SK-N-SH (cell line): Measurements from ENCODE around the gene FBN1. TPM values are rescaled to one million over a fixed set of nuclear protein-coding genes. Genes with fewer than 3 reads are reported as not detected.

ENCODE experiments used
- CTCF ChIA-PET: fragments of 300-600, 350-600 bp; formaldehyde crosslinking; extraction: SDS; loops from one replicate; lab custom pipeline; 2021; lab: Yijun Ruan, JAX
- POLR2A ChIA-PET: fragments of 350-600 bp; sonication (Branson Sonifier 250); formaldehyde crosslinking; extraction: SDS; loops from one replicate; lab custom pipeline; 2020; ENCODE audit warnings: antibody characterized with exemption, inconsistent platforms; lab: Yijun Ruan, JAX
- DNase-seq: peaks from one replicate; pipeline ENCODE4 v3.0.0; 2012
- H2AFZ ChIP-seq: fragments of 200-600 bp; sonication (generic); 2 replicates; pipeline ENCODE4 v1.8.1; 2016; ENCODE audit warnings: antibody characterized with exemption, mild to moderate bottlenecking, low read depth
- H3F3A ChIP-seq: fragments of 200-600 bp; sonication (generic); replicated peaks from 2 replicates; pipeline ENCODE3; 2016; ENCODE audit warnings: antibody characterized with exemption, mild to moderate bottlenecking; ENCODE audit not compliant: insufficient read depth
- H3K27ac ChIP-seq, 2 experiments: fragments of 200-500 bp in 1 of 2; fragments of 200-600 bp in 1 of 2; sonication (Bioruptor generic) in 1 of 2; sonication (generic), shearing (Covaris generic) in 1 of 2; 2 replicates each; pipeline versions ENCODE4 v1.5.1 to v1.6.1; 2014 to 2016; ENCODE audit warnings: low read depth in 2 of 2, inconsistent platforms in 1 of 2, low read length in 1 of 2, mild to moderate bottlenecking in 1 of 2, mixed read lengths in 1 of 2
- H3K27me3 ChIP-seq: fragments of 200-600 bp; sonication (generic), shearing (Covaris generic); 2 replicates; pipeline ENCODE4 v1.6.1; 2016; ENCODE audit warnings: mixed run types; ENCODE audit not compliant: insufficient read depth
- H3K36me3 ChIP-seq, 2 experiments: fragments of 200-500 bp in 1 of 2; fragments of 200-600 bp in 1 of 2; sonication (Bioruptor generic) in 1 of 2; sonication (generic) in 1 of 2; replicated peaks in 1 of 2; 2 replicates each; pipeline versions ENCODE3 to v1.5.1; 2014 to 2016; ENCODE audit warnings: low read length in 1 of 2, mild to moderate bottlenecking in 1 of 2; ENCODE audit not compliant: insufficient read depth in 2 of 2, control insufficient read depth in 1 of 2
- H3K4me1 ChIP-seq, 2 experiments: fragments of 200-500 bp in 1 of 2; fragments of 200-600 bp in 1 of 2; sonication (Bioruptor generic) in 1 of 2; sonication (generic), shearing (Covaris generic) in 1 of 2; 2 replicates each; pipeline versions ENCODE4 v1.5.1 to v1.6.1; 2014 to 2016; ENCODE audit warnings: low read depth in 1 of 2, low read length in 1 of 2, mixed run types in 1 of 2; ENCODE audit not compliant: insufficient read depth in 2 of 2, control insufficient read depth in 1 of 2
- H3K4me2 ChIP-seq: fragments of 200-600 bp; sonication (generic), shearing (Covaris generic); 2 replicates; pipeline ENCODE4 v1.6.1; 2017; ENCODE audit warnings: mixed run types
- H3K4me3 ChIP-seq, 2 experiments: fragments of 200-500 bp in 1 of 2; fragments of 200-600 bp in 1 of 2; sonication (Bioruptor generic) in 1 of 2; sonication (generic), shearing (Covaris generic) in 1 of 2; 2 replicates each; pipeline versions ENCODE4 v1.5.1 to v1.8.1; 2014 to 2016; ENCODE audit warnings: low read depth in 2 of 2, inconsistent platforms in 1 of 2, low read length in 1 of 2, mild to moderate bottlenecking in 1 of 2, mixed read lengths in 1 of 2, moderate library complexity in 1 of 2
- H3K79me2 ChIP-seq: fragments of 200-600 bp; sonication (generic); 2 replicates; pipeline ENCODE4 v1.8.1; 2017; ENCODE audit warnings: mild to moderate bottlenecking; ENCODE audit not compliant: insufficient read depth
- H3K9ac ChIP-seq: fragments of 200-600 bp; sonication (generic); 2 replicates; pipeline ENCODE4 v1.6.1; 2017; ENCODE audit warnings: mixed run types
- H3K9me2 ChIP-seq: fragments of 200-600 bp; sonication (generic); 2 replicates; pipeline ENCODE4 v1.6.1; 2017; ENCODE audit warnings: mixed run types
- H3K9me3 ChIP-seq: fragments of 200-600 bp; sonication (generic); 2 replicates; pipeline ENCODE4 v1.6.1; 2017; ENCODE audit warnings: mixed run types, mild to moderate bottlenecking, moderate library complexity
- H4K20me1 ChIP-seq: fragments of 200-600 bp; sonication (generic); 2 replicates; pipeline ENCODE4 v1.6.1; 2017; ENCODE audit warnings: mild to moderate bottlenecking, mixed run types; ENCODE audit not compliant: insufficient read depth
- CHD2 ChIP-seq: fragments of 150-350 bp; IDR thresholded peaks from 2 replicates; pipeline ENCODE4 v1.6.1; 2018; ENCODE audit warnings: low read length; ENCODE audit not compliant: partially characterized antibody
- ELF1 ChIP-seq: IDR thresholded peaks from 2 replicates; pipeline ENCODE4 v1.4.0; 2012
- EZH2phosphoT487 ChIP-seq: fragments of 200-600 bp; sonication (generic); IDR thresholded peaks from 2 replicates; pipeline ENCODE4 v1.6.1; 2017; ENCODE audit warnings: low read depth, mixed run types, mild to moderate bottlenecking, antibody characterized with exemption, moderate library complexity, borderline replicate concordance
- FOSL2 ChIP-seq: IDR thresholded peaks from 2 replicates; pipeline ENCODE4 v1.4.0; 2012; ENCODE audit warnings: low read depth, mild to moderate bottlenecking, moderate library complexity, borderline replicate concordance
- FOXJ3 ChIP-seq: sonication (generic); formaldehyde crosslinking; IDR thresholded peaks from 2 replicates; pipeline ENCODE4 v1.5.1; 2020; ENCODE audit warnings: mild to moderate bottlenecking, missing genetic modification reagents
- FOXM1 ChIP-seq: IDR thresholded peaks from 2 replicates; pipeline ENCODE4 v1.4.0; 2012; ENCODE audit warnings: low read depth, mild to moderate bottlenecking
- GATA2 ChIP-seq: sonication (generic); formaldehyde crosslinking; IDR thresholded peaks from 2 replicates; pipeline ENCODE4 v1.5.0; 2020; ENCODE audit warnings: mild to moderate bottlenecking, missing genetic modification reagents
- JUND ChIP-seq: IDR thresholded peaks from 2 replicates; pipeline ENCODE4 v1.4.0; 2012
- MXI1 ChIP-seq: IDR thresholded peaks from 2 replicates; pipeline ENCODE4 v1.6.1; 2012; ENCODE audit warnings: mild to moderate bottlenecking, low read depth, low read length, improper control_type of control experiment
- NFIC ChIP-seq: IDR thresholded peaks from 2 replicates; pipeline ENCODE4 v1.4.0; 2012; ENCODE audit warnings: borderline replicate concordance
- PBX3 ChIP-seq: IDR thresholded peaks from 2 replicates; pipeline ENCODE4; 2012
- RCOR1 ChIP-seq: fragments of 150-350 bp; IDR thresholded peaks from 2 replicates; pipeline ENCODE4 v1.6.1; 2017; ENCODE audit warnings: antibody characterized with exemption, low read length
- RFX5 ChIP-seq: IDR thresholded peaks from 2 replicates; pipeline ENCODE4 v1.6.1; 2012; ENCODE audit warnings: mild to moderate bottlenecking, improper control_type of control experiment, low read length
- RXRA ChIP-seq: IDR thresholded peaks from 2 replicates; pipeline ENCODE4 v1.4.0; 2012; ENCODE audit warnings: low read depth, mild to moderate bottlenecking, borderline replicate concordance
- SIN3A ChIP-seq: IDR thresholded peaks from 2 replicates; pipeline ENCODE4 v1.6.1; 2012; ENCODE audit warnings: low read depth, mild to moderate bottlenecking, low read length, moderate library complexity, borderline replicate concordance
- SMC3 ChIP-seq: IDR thresholded peaks from 2 replicates; pipeline ENCODE4 v1.6.1; 2012; ENCODE audit warnings: low read depth, low read length, improper control_type of control experiment
- TAF1 ChIP-seq: IDR thresholded peaks from 2 replicates; pipeline ENCODE4 v1.6.1; 2012; ENCODE audit warnings: low read depth, mild to moderate bottlenecking, low read length, moderate library complexity, borderline replicate concordance
- TEAD4 ChIP-seq: IDR thresholded peaks from 2 replicates; pipeline ENCODE4 v1.4.0; 2012; ENCODE audit warnings: mild to moderate bottlenecking, borderline replicate concordance; ENCODE audit not compliant: insufficient read depth
- USF1 ChIP-seq: IDR thresholded peaks from 2 replicates; pipeline ENCODE4 v1.4.0; 2012; ENCODE audit warnings: low read depth, borderline replicate concordance
- USF2 ChIP-seq: fragments of 150-350 bp; IDR thresholded peaks from 2 replicates; pipeline ENCODE4 v1.6.1; 2017; ENCODE audit warnings: antibody characterized with exemption, low read length, low read depth, borderline replicate concordance
- YY1 ChIP-seq: IDR thresholded peaks from 2 replicates; pipeline ENCODE4 v1.4.0; 2012; ENCODE audit warnings: low read depth, mild to moderate bottlenecking
- WGBS: methylation state at CpG from one replicate; pipeline ENCODE4 v1.1.6; 2017; ENCODE audit warnings: low lambda C conversion rate; 5-methylcytosine and 5-hydroxymethylcytosine counted together
- polyA plus RNA-seq, 3 experiments: library from polyadenylated mRNA; depleted of rRNA; stranded (reverse); fragments of >200 nt; gene quantifications; 2 replicates each; pipeline ENCODE4 v1.2.3, GENCODE V29; 2012

Gene FBN1
- polyA plus RNA-seq, 1 of the 3 experiments (the other 2 are of a cell fraction) = 248 TPM

GRCh38 chr15:48397841-48398240, 247.7 kb downstream of the FBN1 start:
- Histone ChIP-seq H4K20me1 (no peaks in the 10 kb centered on the region), H3K27ac (no peak overlapping the region), H3F3A (peaks cover 19% of the 10 kb centered on the region), H3K4me1 (peaks cover 18 to 23% of the 10 kb centered on the region in 2 experiments; a peak in 3 of 4 replicates), H3K9me2 (no peaks in the 10 kb centered on the region), H2AFZ (no peak overlapping the region), H3K36me3 (no peaks in the 10 kb centered on the region), H3K4me3 (no peak overlapping the region), H3K27me3 (no peaks in the 10 kb centered on the region), H3K9me3 (no peaks in the 10 kb centered on the region), H3K9ac (no peak overlapping the region), H3K4me2 (no peak overlapping the region), H3K79me2 (no peaks in the 10 kb centered on the region)
- no peak for DNase-seq
- ChIA-PET POLR2A (no interaction called here), CTCF (no interaction called here)
- TF ChIP-seq SMC3 = no peak
- peak; percentile 42; the same call in 1 of the 2 replicates for TF ChIP-seq NFIC
- 65% methylated on average over 5 of the region's 5 CpGs for WGBS

- CTCF ChIA-PET = interaction anchor here (1.0 kb wide), 1 partner anchor 13 kb away, joined by 4 read pairs; no protein-coding TSS in a partner anchor
Measured at GRCh38 chr15:48396020-48396419, 249.5 kb downstream of the FBN1 start.

More at GRCh38 chr15:48396020-48396419, 249.5 kb downstream of the FBN1 start:
- no peaks in the 10 kb centered on the region for H3K9me3 ChIP-seq
- peak overlapping the region; percentile 41; the same call in 1 of the 2 replicates for H3K4me2 ChIP-seq
- H3K79me2 ChIP-seq = no peaks in the 10 kb centered on the region
- POLR2A ChIA-PET = no interaction called here
- H3K9me2 ChIP-seq = no peaks in the 10 kb centered on the region
- H3K4me1 ChIP-seq = peaks cover 17 to 18% of the 10 kb centered on the region in 2 experiments; a peak in 3 of 4 replicates
- WGBS = 81% methylated on average over 5 of the region's 5 CpGs
- peak overlapping the region in 1 of 2 experiments; percentile 80; a peak in 2 of 4 replicates for H3K27ac ChIP-seq
- H4K20me1 ChIP-seq = no peaks in the 10 kb centered on the region
- no peak overlapping the region for H2AFZ ChIP-seq
- H3K4me3 ChIP-seq = no peak overlapping the region
- TF ChIP-seq EZH2phosphoT487 (no peak), ELF1 (no peak), FOXJ3 (CRISPR knock-in tag) (no peak), FOXM1 (no peak), JUND (no peak), PBX3 (no peak), MXI1 (no peak), CHD2 (no peak), TEAD4 (no peak), RCOR1 (no peak), FOSL2 (no peak), GATA2 (no peak), TAF1 (no peak), YY1 (no peak), USF2 (no peak), USF1 (no peak), SMC3 (no peak), RXRA (no peak), SIN3A (no peak), RFX5 (no peak)
- H3K27me3 ChIP-seq = no peaks in the 10 kb centered on the region
- DNase-seq = no peak
- peaks cover 22% of the 10 kb centered on the region for H3F3A ChIP-seq
- peak overlapping the region; percentile 27; the same call in 1 of the 2 replicates for H3K9ac ChIP-seq
- H3K36me3 ChIP-seq = no peaks in the 10 kb centered on the region
